Fibroblast of the aortic adventitia (primary cell): ENCODE data around the gene FSTL1. TPM values are rescaled to one million over a fixed set of nuclear protein-coding genes. Genes with fewer than 3 reads are reported as not detected.

Experiments used
- DNase-seq: peaks from one replicate; pipeline ENCODE4 v3.0.0-alpha.2; 2010; ENCODE audit warnings: low read depth
- H3K4me3 ChIP-seq: 2 replicates; pipeline ENCODE4 v1.5.1; 2011; ENCODE audit warnings: low read depth, mild to moderate bottlenecking, control low read depth, low read length, moderate library complexity
- total RNA-seq: library from RNA; depleted of rRNA; stranded (reverse); fragments of >200 nt; gene quantifications from 2 replicates; pipeline ENCODE4 v1.2.3, GENCODE V29; 2012; ENCODE audit warnings: low replicate concordance
- TF ChIP-seq, protein P1 (sequence below): IDR thresholded peaks from 2 replicates; pipeline ENCODE4 v1.5.1; 2011; ENCODE audit warnings: mild to moderate bottlenecking, low read length, control low read depth, inconsistent platforms; ENCODE audit not compliant: insufficient read depth

The FSTL1 gene
- total RNA-seq, 1 donor = 765 TPM

GRCh38 chr3:120421926-120422325, 28.9 kb downstream of the FSTL1 start:
- TF ChIP-seq, protein P1, sequence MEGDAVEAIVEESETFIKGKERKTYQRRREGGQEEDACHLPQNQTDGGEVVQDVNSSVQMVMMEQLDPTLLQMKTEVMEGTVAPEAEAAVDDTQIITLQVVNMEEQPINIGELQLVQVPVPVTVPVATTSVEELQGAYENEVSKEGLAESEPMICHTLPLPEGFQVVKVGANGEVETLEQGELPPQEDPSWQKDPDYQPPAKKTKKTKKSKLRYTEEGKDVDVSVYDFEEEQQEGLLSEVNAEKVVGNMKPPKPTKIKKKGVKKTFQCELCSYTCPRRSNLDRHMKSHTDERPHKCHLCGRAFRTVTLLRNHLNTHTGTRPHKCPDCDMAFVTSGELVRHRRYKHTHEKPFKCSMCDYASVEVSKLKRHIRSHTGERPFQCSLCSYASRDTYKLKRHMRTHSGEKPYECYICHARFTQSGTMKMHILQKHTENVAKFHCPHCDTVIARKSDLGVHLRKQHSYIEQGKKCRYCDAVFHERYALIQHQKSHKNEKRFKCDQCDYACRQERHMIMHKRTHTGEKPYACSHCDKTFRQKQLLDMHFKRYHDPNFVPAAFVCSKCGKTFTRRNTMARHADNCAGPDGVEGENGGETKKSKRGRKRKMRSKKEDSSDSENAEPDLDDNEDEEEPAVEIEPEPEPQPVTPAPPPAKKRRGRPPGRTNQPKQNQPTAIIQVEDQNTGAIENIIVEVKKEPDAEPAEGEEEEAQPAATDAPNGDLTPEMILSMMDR = no peak
- no peak overlapping the region for H3K4me3 ChIP-seq
- no peak for DNase-seq

DNA sequence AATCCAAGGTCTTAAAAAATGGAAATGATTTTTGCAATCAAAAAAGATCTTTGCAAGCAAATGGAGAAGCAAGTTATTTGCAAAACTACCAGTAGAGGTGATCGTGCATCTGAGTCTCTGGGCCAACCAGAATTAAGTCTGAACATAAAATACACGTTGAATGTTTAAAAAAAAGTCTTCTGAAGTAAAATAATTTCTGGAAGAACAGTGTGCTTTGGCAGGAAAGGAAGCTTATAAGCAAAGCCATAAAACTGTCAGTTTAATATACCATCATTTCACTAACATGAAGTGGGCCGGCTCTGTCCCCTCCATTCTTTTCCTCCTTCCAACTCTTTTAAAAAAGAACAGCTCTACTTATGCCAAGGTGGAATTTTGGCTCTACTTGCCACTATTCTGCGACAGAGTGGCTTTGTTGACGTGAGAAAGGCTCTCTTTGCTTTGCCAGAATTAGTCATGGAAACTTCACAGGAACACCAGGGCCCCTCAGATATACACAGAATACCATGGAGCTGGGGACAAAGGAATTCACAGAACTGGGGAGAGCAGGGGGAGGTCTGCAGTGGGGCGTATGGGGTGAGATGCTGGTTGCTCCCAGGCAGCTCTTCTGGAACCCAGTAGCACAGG, 29.8 kb downstream of the FSTL1 start:
- no peak overlapping the region for H3K4me3 ChIP-seq
- TF ChIP-seq, protein P1 = peak; percentile 44
- DNase-seq = peak; percentile 87

- H3K4me3 ChIP-seq = no peak overlapping the region
- TF ChIP-seq, protein P1 = no peak
- peak; percentile 65 for DNase-seq
Observed at GRCh38 chr3:120420360-120420759, 30.4 kb downstream of the FSTL1 start.

GRCh38 chr3:120419797-120420196, 31.0 kb downstream of the FSTL1 start:
- peak; percentile 64 for DNase-seq

DNA sequence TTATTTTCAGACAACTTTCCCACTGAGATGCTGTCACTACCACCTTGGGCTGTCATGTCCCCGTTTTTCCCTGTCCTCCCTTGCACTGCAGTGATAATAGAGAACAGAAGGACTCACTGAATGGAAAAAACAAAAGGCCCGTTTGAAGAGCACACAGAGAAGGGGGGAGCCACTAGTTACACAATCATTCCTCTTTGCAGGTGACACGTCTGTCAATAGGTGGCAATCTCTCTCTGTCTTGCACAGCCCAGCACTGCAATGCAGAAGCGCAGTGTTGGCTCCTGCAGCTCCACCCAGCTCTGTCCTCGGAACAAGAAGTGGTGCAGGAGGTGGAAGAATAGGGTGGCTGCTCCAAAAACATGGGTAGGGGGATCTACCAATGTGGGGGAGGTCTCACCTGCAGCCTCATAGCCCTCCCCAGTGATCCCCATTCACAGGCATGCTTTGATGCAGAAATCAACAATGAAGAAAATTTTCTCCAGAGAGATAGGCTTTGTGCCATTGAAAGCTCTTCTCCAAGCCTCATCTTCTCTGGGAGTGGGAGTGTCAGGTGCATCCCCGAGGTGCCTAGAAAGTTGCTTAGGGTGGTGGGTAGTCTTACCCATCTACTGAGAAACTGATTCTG, 31.8 kb downstream of the FSTL1 start:
- DNase-seq = peak; percentile 58
- no peak overlapping the region for H3K4me3 ChIP-seq
- TF ChIP-seq, protein P1 = peak; percentile 7

More at GRCh38 chr3:120419797-120420196, 31.0 kb downstream of the FSTL1 start:
- no peak overlapping the region for H3K4me3 ChIP-seq
- TF ChIP-seq, protein P1 = peak; percentile 5

DNA sequence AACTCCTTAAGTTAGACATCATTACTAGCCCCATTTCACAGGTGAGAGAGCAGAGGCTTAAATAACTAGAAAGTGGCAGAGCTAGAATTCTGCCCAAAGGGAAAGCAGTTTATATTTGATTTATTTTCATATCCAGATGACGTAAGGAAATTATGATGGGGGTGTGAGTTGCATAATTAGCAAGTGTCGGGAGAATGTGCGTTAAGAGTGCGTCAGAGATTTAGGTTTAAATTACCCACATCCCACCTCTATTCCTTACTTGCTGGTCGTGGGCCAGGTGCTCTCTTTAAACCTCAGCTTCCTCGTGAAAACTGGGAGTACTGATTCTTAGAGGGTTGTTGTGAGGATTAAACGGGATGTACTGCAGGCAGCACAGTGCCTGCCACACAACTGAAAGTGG, 32.3 kb downstream of the FSTL1 start:
- TF ChIP-seq, protein P1 = no peak
- no peak for DNase-seq
- no peak overlapping the region for H3K4me3 ChIP-seq
